Skeletal muscle satellite cell (primary cell): Measurements from ENCODE around the gene PPOX.

Experiments
- H3K27me3 ChIP-seq: 2 replicates; pipeline ENCODE4 v1.7.0; 2013; ENCODE audit warnings: low read length; ENCODE audit not compliant: control insufficient read depth, insufficient read depth
- H3K36me3 ChIP-seq: 2 replicates; pipeline ENCODE4 v1.7.0; 2013; ENCODE audit warnings: mild to moderate bottlenecking, control low read depth, low read length; ENCODE audit not compliant: insufficient read depth
- H3K4me1 ChIP-seq: 2 replicates; pipeline ENCODE4 v1.7.0; 2013; ENCODE audit warnings: low read length; ENCODE audit not compliant: control insufficient read depth, insufficient read depth
- H3K4me2 ChIP-seq: 2 replicates; pipeline ENCODE4 v1.7.0; 2013; ENCODE audit warnings: mild to moderate bottlenecking, low read length
- H3K4me3 ChIP-seq: 2 replicates; pipeline ENCODE4 v1.7.0; 2013; ENCODE audit warnings: low read length
- H3K9ac ChIP-seq: 2 replicates; pipeline ENCODE4 v1.7.0; 2013; ENCODE audit warnings: mild to moderate bottlenecking, low read depth, low read length, moderate library complexity
- H3K9me3 ChIP-seq: replicated peaks from 2 replicates; pipeline ENCODE4 v1.7.0; 2013; ENCODE audit warnings: mild to moderate bottlenecking, control low read depth, low read length

The PPOX gene

DNA sequence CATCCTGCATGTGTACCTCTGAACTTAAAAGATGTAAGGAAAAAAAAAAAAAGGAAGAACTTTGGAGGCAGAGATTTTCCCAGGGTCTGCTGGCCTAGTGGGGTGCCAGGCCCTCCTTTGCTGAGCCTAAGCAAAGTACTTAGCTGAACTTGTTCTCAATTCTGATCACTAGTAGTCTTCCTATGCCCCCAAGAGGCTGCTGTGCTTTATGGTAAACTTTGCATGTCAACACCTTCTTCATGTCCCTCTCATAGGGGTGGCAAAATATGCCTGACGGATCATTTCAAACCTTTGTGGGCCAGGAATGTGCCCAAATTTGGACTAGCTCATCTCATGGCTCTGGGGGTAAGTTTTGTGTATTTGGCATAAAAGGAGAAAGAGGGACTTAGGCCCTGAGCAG is 8.4 kb upstream of the PPOX start:
- Histone ChIP-seq H3K4me1 (peaks cover 23% of the 10 kb centered on the region), H3K4me2 (no peak overlapping the region), H3K9ac (no peak overlapping the region)

DNA sequence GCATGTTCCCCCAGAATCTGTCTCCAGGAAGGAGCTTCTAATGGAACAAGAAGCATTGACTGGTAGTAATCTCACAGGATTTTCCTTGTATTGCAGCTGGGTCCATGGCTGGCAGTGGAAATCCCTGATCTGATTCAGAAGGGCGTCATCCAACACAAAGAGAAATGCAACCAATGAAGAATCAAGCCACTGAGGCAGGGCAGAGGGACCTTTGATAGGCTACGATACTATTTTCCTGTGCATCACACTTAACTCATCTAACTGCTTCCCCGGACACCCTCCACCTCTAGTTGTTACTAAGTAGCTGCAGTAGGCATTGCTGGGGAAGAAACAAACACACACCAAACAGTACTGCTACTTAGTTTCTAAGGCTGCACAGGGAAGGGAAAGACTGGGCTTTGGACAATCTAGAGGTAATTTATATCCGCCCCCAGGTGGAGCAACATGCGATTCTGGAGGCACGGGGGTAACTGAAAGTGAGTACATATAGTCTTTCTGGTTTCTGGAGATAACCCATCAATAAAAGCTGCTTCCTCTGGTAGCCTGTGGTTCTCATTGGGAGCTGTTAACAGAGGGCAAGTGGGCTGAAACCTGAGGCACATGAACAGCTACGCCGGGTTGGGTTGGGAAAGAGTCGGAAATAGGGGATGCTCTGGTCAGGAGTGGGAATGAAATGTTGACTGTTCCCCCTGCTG is 7.8 kb upstream of the PPOX start:
- Histone ChIP-seq H3K4me2 (peak overlapping the region; percentile 93), H3K36me3 (peaks cover 40% of the 10 kb centered on the region), H3K9ac (peak overlapping the region; percentile 86), H3K27me3 (no peaks in the 10 kb centered on the region), H3K4me1 (peaks cover 23% of the 10 kb centered on the region), H3K9me3 (no peaks in the 10 kb centered on the region), H3K4me3 (peak overlapping the region; percentile 86)

More for the DNA sequence above, 8.4 kb upstream of the PPOX start:
- Histone ChIP-seq H3K4me3 (no peak overlapping the region), H3K27me3 (no peaks in the 10 kb centered on the region), H3K36me3 (peaks cover 37% of the 10 kb centered on the region), H3K9me3 (no peaks in the 10 kb centered on the region)

DNA sequence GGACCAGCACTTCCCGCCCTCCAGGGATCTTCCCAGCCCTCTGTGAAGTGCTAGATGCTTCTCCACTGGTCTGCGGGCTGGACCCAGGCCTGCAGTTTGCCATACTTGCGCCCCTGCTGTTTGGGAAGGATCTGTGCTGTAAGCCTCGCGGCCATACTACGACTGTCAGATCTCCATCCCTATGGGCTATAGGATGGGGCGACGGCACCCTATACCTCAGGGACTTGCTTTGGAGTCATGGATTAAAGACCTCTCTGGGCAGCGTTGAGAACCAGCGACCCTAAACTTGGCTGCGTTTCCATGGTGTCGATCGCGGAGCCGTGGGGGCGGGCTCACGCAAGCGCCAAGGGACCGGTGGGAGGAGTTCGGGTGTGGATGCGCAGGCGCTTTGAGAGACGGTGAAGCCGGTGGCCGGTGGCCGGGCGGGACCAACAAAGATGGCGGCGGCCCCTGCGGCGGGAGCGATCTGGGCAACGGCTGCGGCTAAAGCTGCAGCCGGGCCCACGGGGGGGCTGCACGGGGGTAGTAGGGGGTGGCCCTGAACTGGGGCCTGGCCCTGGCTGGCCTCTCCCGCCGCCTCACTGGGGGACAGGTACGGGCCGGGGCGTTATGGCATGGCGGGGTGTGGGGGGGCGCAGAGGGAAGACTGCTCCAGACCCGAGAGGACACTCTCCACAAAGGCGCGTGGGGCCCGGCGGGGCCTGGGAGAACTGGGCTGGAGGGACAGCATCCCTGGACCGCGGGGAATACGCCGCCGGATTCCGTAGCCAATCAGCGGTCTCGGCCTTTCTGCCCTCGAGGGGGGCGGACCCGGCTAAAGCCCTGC is 6.9 kb upstream of the PPOX start, which contains the start of gene USP21:
Gene USP21, plus strand, starts transcription at position 414 of the 826 bp plus-strand sequence. CDS start 1,141 bp downstream, outside the sequence.
- H3K4me3 ChIP-seq: peak within 1 kb of the TSS; percentile 86
- H3K4me2 ChIP-seq: peak within 1 kb of the TSS; percentile 93
- peaks cover 44% of the 10 kb centered on the region for H3K36me3 ChIP-seq
- H3K4me1 ChIP-seq: peaks cover 23% of the 10 kb centered on the region
- no peaks in the 10 kb centered on the region for H3K27me3 ChIP-seq
- peak within 1 kb of the TSS; percentile 86 for H3K9ac ChIP-seq
- H3K9me3 ChIP-seq: no peaks in the 10 kb centered on the region

DNA sequence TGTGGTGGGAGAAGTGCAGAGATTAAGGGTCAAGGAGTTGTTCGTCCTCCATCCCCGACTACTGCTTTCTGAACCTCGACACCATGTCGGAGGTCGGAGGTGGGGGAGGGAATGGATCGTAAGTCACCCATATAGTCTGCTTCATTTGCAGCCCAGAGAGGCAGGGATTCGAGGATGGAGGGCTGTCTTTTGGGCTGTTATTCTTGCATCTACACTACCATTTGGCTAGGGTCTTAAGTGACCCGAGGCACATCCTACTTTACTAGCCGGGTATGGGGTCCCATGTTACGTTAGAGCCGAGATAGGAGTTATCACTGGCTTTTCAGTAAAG is 6.3 kb upstream of the PPOX start:
- no peaks in the 10 kb centered on the region for H3K9me3 ChIP-seq
- peak overlapping the region; percentile 86 for H3K4me3 ChIP-seq
- H3K4me1 ChIP-seq: peaks cover 19% of the 10 kb centered on the region
- H3K9ac ChIP-seq: peak overlapping the region; percentile 86
- peak overlapping the region; percentile 93 for H3K4me2 ChIP-seq
- peaks cover 49% of the 10 kb centered on the region for H3K36me3 ChIP-seq
- no peaks in the 10 kb centered on the region for H3K27me3 ChIP-seq

- Histone ChIP-seq H3K27me3 (no peaks in the 10 kb centered on the region), H3K9me3 (no peaks in the 10 kb centered on the region), H3K36me3 (peaks cover 53% of the 10 kb centered on the region), H3K4me1 (peaks cover 24% of the 10 kb centered on the region), H3K4me2 (peak overlapping the region; percentile 93), H3K4me3 (no peak overlapping the region), H3K9ac (no peak overlapping the region)
Observed at GRCh38 chr1:161160671-161161145, 5.5 kb upstream of the PPOX start.

DNA sequence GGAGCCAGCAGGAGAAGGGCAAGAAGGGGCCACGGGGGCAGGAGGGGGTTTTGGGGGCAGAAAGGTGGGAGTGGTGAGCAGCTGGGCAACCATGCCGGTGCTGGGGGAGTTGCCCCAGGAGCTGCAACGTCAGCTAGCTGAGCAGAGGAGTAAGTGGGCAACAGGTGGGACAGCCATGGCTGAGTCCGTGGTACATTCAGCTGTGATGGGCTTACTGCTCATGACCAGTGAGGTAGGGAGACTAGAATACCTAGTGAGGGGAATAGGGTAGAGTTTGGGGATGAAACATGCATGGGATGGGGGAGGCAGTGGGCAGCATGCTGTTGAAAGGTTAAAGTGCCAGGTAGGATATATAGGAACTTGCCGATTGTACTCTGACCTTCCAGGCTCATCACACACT is 4.6 kb upstream of the PPOX start:
- Histone ChIP-seq H3K9ac (no peak overlapping the region), H3K9me3 (no peaks in the 10 kb centered on the region), H3K4me1 (peaks cover 25% of the 10 kb centered on the region), H3K4me2 (no peak overlapping the region), H3K36me3 (peaks cover 53% of the 10 kb centered on the region), H3K27me3 (no peaks in the 10 kb centered on the region), H3K4me3 (no peak overlapping the region)

DNA sequence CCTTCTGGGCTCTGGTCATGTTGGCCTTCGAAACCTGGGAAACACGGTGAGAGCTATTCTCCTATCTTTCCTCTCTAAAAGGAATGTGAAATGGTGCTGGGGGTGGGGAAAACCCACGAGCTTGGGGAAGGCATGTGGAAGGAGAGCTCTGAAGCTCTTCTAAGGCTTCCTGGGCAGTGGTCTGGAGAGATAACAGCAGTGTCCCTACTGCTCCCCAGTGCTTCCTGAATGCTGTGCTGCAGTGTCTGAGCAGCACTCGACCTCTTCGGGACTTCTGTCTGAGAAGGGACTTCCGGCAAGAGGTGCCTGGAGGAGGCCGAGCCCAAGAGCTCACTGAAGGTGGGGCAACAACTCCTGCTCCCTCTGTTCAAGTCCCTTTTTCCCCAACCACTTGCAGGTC is 4.2 kb upstream of the PPOX start:
- H3K4me3 ChIP-seq: no peak overlapping the region
- H3K4me2 ChIP-seq: no peak overlapping the region
- H3K9ac ChIP-seq: no peak overlapping the region
- H3K27me3 ChIP-seq: no peaks in the 10 kb centered on the region
- H3K9me3 ChIP-seq: no peaks in the 10 kb centered on the region
- peaks cover 50% of the 10 kb centered on the region for H3K36me3 ChIP-seq
- peaks cover 26% of the 10 kb centered on the region for H3K4me1 ChIP-seq

DNA sequence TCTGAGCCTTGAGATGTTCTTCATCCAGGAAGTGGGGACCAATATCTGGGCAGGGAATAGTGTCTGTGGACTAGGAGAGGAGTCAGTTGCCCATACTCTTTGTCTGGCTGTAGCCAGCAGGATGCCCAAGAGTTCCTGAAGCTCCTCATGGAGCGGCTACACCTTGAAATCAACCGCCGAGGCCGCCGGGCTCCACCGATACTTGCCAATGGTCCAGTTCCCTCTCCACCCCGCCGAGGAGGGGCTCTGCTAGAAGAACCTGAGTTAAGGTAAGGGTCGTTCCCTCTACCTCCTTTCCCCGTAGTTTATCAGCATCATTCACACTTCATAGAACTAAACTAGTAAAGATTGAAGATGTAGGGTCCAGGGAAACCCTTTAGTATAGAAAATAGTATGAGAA is 3.4 kb upstream of the PPOX start:
- no peaks in the 10 kb centered on the region for H3K27me3 ChIP-seq
- peaks cover 30% of the 10 kb centered on the region for H3K4me1 ChIP-seq
- no peak overlapping the region for H3K4me2 ChIP-seq
- no peak overlapping the region for H3K4me3 ChIP-seq
- H3K9ac ChIP-seq: no peak overlapping the region
- H3K9me3 ChIP-seq: no peaks in the 10 kb centered on the region
- peaks cover 43% of the 10 kb centered on the region for H3K36me3 ChIP-seq

- no peaks in the 10 kb centered on the region for H3K27me3 ChIP-seq
- no peak overlapping the region for H3K9ac ChIP-seq
- H3K4me2 ChIP-seq: no peak overlapping the region
- H3K9me3 ChIP-seq: no peaks in the 10 kb centered on the region
- H3K4me1 ChIP-seq: peaks cover 25% of the 10 kb centered on the region
- peaks cover 33% of the 10 kb centered on the region for H3K36me3 ChIP-seq
- H3K4me3 ChIP-seq: no peak overlapping the region
Observed at GRCh38 chr1:161163793-161164192, 2.4 kb upstream of the PPOX start.

GRCh38 chr1:161164901-161165610 is 1.2 kb upstream of the PPOX start:
- peak overlapping the region; percentile 92 for H3K4me2 ChIP-seq
- H3K9ac ChIP-seq: peak overlapping the region; percentile 87
- H3K27me3 ChIP-seq: no peaks in the 10 kb centered on the region
- no peaks in the 10 kb centered on the region for H3K9me3 ChIP-seq
- peaks cover 37% of the 10 kb centered on the region for H3K36me3 ChIP-seq
- H3K4me1 ChIP-seq: peaks cover 19% of the 10 kb centered on the region
- peak overlapping the region; percentile 91 for H3K4me3 ChIP-seq
